DMS79 treated with DMSO at 0.1 percent for 48 hours (cell line): ENCODE results near the gene CORO2A.
"Not testable (repeated sequence)": the region's sequence is repeated elsewhere in the genome, so short reads cannot be mapped to it uniquely, and the experiment has no call there.

Experiments used
- DNase-seq: peaks from one replicate; lab custom pipeline; 2025; lab: John Stamatoyannopoulos, UW

Gene CORO2A

GRCh38 chr9:98142182-98142907 lies 50.1 kb downstream of the CORO2A start:
- no peak for DNase-seq

GRCh38 chr9:98140503-98140902 lies 51.9 kb downstream of the CORO2A start:
- no peak for DNase-seq

DNA sequence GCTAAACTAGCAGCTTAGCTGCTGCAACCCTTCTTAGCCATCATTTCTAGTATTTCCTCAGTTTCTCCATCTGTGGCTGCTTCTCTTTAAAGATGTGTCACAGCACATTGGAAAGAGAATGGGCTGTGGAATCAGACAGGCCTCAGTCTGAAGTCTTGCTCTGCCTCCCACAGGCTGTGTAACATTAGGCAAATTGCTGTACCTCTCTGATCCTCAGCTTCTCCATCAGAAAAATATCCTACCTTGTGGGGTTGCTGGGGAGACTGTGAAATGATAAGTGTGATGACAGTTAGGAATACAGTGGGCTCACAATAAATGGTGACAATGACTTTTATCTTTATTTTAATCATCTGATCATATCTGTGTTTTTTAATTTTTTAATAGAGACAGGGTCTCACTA lies 55.9 kb downstream of the CORO2A start:
- DNase-seq = no peak

GRCh38 chr9:98135938-98136337 lies 56.5 kb downstream of the CORO2A start:
- DNase-seq = no peak

- no peak for DNase-seq
These were observed 56.9 kb downstream of the CORO2A start for GRCh38 chr9:98135558-98135934.

DNA sequence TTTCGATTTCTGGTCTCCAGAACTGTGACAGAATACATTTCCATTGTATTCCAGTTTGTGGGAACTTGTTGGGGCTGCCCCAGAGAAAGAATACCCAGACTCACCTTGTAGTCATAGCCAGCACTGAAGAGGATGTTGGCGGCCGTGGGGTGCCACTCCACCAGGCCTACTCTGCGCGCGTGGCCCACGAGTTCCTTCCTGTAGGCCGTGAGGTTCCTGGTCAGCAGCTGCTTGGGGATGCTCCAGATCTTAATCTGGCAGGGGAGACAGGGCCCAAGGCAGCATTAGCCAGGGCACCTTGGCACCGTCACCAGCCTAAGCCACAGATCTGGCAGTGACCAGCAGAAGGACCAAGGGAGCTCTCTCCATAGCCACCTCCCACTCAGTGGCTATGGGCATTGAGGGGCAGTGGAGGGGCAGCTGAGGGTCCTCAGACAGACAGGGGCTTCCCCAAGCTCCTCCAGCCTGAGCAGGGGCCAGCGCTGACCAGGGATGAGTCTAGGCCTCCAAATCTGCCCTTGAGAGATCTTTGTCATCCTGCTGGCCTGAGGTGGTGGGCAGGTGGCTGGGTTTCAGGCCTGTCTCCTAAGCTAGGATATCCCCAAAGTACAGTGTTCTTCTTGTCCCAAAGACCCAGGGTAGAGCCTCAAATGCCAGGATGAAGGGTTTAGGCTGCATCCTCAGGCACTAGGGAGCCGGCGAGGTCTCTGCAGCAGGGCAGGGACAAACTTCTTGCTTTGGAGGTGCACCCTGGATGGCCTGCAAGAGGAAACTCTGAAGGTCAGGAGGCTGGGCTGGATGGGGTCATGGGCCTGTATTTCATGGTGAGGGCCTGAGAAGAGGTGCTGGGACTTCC lies 57.5 kb downstream of the CORO2A start:
- DNase-seq = no peak

DNA sequence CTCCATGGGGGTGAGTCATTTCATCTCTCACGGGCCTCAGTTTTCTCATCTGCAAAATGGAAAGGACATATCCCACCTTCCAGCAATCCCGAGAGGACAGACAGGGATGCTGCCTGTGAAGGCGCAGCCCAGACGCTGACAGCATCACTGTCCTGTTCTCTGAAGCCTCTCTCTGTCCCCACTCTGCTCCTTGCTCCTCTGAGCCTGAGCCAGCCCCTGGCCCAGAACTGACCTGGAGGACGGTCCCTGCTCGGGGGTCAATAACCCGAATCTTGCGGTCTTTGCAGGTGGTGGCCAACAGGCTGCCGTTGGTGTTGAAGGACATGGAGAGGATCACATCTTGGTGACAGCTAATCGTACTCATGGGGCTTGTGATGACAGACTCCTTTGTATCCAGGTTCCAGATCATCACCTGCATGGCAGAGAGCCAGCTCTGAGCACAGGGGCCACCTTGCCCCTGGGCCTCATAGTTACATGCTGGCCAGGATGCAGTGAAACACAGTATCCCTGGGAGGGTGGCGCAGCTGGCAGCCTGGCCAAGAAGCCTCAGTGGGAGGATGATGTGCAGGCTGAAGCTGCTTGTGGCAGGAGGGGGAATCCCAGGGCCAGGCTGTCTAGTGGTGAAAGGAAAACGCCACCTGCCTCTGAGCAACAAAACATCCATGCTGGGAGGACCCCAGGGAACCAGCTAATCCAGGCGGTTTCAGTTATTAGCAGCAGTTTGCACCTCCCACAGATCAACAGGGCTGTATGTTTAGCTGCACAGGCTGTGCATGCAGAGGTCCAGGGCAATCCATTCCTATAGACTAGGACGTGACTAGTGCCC lies 59.4 kb downstream of the CORO2A start:
- DNase-seq = peak; percentile 28

DNA sequence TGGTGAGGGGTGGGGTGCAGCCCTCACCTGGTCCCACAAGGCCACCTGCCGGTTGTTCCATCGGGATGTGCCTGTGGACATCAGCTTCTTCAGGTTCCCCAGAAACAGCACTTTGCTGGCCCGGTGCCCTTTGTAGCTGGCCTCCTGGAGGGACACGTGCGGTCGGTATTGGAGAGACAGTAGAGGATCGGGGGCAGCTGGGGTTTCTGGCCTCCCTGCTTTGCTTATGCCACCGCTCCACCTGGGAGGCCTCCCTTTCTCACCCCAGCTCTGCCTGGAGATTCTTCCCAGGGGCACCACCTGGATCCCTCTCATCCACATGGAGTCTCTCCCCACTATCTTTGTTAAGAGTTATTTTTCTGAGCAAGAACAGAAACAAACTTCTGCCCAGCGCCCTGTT lies 60.3 kb downstream of the CORO2A start:
- no peak for DNase-seq

- no peak for DNase-seq
These were observed 61.7 kb downstream of the CORO2A start for GRCh38 chr9:98130576-98131228.

DNA sequence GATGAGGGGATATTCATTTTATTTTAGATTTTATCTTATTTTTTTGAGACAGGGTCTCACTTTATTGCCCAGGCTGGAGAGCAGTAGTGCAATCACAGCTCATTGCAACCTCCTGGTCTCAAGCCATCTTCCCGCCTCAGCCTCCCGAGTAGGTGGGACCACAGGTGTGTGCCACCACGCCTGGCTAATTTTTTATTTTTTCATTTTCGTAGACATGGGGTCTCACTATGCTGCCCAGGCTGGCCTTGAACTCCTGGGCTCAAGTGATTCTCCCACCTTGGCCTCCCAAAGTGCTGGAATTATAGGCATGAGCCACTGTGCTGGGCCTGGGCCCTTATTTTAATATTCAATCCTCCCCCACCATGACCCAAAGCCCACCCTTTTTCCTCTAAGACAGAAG lies 62.4 kb downstream of the CORO2A start:
- DNase-seq = not testable (repeated sequence)

GRCh38 chr9:98129451-98129881 lies 63.0 kb downstream of the CORO2A start:
- no peak for DNase-seq

DNA sequence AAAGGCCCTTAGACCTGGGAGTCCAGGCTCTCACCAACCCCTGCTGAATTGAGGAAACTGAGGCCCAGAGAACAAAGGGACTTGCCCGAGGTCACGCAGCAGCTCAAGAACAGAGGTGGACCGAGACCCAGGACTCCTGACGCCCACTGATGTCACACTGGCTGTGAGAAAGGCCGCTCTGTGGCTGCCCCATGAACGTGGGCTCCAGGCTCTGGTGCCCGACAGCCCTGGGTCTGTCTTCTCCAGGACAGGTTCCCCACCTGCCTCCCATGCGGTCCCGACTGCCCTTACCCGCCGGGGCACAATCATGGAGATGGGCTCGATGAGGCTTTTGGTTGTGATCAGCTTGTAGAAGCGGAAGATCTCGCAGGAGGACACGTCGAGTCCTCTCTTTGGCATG lies 64.1 kb downstream of the CORO2A start:
- DNase-seq = no peak

GRCh38 chr9:98127226-98127625 lies 65.2 kb downstream of the CORO2A start:
- no peak for DNase-seq

DNA sequence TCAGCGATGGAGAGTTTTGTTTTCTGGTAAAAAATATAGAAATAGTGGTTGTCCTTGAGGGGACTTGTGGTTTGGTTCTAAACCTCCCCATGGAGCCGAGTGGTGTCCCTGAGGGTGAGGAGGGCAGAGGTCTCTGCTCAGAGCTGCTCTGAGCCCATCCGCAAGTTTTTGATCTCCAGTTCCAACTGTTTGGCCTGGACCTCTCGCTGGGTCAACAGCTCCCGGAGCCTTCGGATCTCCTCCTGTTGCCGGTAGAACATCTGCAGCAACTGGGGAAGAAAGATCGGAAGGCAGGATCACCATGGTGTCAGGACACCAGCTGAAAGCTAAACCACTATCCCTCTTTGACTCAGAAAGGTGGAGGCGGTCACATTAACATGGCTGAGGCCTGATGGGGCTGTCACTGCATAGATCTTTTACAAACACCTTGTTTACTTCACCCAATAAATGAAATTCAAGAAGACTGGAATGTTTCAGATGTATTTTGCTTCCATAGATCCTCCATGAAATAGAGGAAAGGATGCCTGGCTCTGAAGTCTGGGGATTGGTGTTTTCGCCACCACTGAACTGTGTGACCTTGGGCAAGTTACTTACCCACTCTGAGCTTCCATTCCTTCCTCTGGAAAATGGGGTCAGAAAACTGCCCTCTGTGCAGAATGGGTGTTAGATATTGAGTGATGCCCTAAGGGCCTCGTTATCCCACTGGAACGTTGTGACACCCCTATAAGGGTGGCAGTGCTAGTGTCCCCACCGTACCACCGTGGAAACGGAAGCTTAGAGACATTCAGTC lies 67.6 kb downstream of the CORO2A start:
- no peak for DNase-seq

- not testable (repeated sequence) for DNase-seq
These were observed 68.3 kb downstream of the CORO2A start for GRCh38 chr9:98124091-98124490.

GRCh38 chr9:98121058-98121457 lies 71.4 kb downstream of the CORO2A start:
- DNase-seq = no peak

DNA sequence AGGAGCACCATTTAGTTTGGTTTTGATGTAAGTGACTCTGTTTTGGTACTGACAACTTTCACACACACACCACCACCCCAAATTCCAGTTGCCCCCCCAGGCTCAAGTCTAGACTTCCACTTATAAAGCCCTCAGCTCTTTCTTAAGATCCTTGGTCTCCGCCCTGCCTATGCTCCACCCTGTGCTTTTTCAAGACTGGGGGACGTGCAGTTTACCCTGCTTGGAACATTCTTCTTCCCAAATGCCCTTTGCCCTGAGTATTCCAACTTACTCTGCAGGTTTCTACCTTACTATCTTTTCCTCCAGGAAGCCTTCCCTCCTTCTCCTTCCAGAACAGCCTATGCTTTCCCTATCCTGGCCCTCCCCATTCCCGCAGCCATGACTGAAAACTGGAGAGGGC lies 72.0 kb downstream of the CORO2A start:
- no peak for DNase-seq

GRCh38 chr9:98118640-98119601 lies 73.5 kb downstream of the CORO2A start, which contains the start of gene TRIM14:
Gene TRIM14 (minus strand): TSS chr9:98119222. CDS start chr9:98119188, 34 bp downstream.
- no peak for DNase-seq

- DNase-seq = no peak
These were observed 74.3 kb downstream of the CORO2A start for GRCh38 chr9:98117984-98118639.
